Activated CD8-positive, alpha-beta memory T cell treated with anti-CD3 and anti-CD28 coated beads for 4 hours (primary cell): Measurements from ENCODE around the gene GPX4.

Experiments used
- DNase-seq, 2 donors: peaks; one replicate each; pipeline ENCODE4 v3.0.0-alpha.2; 2020; ENCODE audit warnings: low read depth in 2 of 2

Gene GPX4

DNA sequence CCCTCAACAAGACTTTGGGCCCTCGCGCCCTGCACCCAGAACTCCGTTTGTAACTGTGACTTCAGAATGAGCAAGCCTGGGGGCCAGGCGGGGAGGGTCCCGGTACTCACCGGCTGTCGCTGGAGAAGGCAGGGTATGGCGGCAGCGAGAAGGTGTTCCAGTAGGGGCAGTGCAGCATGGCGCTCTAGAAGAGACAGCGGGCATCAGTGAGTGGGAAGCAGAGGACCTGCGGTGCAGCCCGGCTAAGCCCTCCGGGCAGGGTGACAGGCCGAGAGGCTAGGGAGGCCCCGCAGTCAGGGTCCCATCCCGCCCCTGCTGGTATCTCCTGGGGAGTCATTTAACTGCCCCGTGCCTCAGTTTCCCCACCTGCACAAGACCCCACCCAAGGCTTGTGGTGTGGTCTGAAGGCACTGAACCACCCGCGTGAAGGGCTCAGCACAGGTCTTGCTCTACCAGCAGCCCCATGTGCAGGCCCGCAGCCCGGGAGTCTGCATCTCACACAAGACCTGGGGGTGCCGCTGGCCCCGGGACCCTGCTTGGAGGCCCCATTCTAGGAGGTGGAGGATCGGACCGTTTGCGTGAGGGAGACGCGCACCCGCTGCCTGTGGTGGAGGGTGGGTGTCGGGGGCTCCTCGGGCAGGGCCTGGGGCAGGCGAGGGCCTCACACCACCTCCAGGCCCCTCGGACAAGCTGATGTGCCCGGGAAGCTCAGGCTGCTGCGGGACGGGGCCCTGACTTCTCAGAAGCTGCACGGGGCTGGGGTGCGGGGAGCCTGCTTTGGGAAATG lies 45.7 kb downstream of the GPX4 start:
- DNase-seq: no peak

DNA sequence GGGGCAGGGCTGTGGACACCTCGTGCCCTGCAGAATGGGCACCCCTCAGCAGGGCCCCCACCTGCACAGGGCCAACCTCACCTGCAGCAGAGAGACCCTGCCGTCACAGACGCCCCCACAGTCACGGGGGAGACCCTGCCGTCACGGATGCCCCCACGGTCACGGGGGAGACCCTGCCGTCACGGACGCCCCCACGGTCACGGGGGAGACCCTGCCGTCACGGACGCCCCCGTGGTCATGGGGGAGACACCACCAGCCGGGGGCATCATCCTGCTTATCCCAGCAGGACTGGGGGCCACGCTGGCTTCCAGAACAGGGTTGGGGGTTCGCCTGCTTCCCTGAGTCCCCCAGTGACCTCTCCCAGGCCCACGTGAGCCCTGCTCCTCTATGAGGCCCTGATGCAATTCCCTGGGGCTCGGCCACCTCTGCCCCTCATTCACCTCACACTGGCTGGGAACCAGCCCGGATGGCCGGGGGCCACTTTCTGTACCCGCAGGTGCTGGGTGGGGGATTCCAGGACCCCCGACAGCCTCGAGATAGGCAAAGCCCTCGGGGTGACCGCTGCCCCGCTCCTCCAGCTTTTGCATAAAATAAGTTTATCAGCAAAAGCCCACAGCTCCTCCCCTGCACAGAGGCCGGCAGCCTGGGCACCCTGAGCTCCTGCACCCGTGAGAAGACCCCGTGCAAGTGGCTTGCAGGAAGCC lies 46.7 kb downstream of the GPX4 start:
- DNase-seq: no peak

GRCh38 chr19:1151037-1151724 lies 47.4 kb downstream of the GPX4 start:
- no peak for DNase-seq

- no peak for DNase-seq
Observed at GRCh38 chr19:1151917-1152587, 48.3 kb downstream of the GPX4 start.

- DNase-seq: no peak
Observed at GRCh38 chr19:1153891-1154730, 50.3 kb downstream of the GPX4 start.

GRCh38 chr19:1154731-1155351 lies 51.0 kb downstream of the GPX4 start:
- DNase-seq: no peak

GRCh38 chr19:1155352-1156304 lies 51.8 kb downstream of the GPX4 start:
- no peak for DNase-seq
